Stimulated activated naive CD8-positive, alpha-beta T cell treated with anti-CD3 and anti-CD28 coated beads, Interleukin-15, amount 100 ng/mL, for 72 hours (primary cell): ENCODE data around the gene ZNF653.

Experiments
- ATAC-seq: fragments of 150-1000 bp; cut with Tn5 transposase; 2 replicates; pipeline ENCODE4 v1.10.0; 2021; ENCODE audit warnings: mild to moderate bottlenecking, moderate library complexity
- DNase-seq, 2 donors: peaks; one replicate each; pipeline ENCODE4 v3.0.0; 2021 to 2022
- H3K27ac Mint-ChIP-seq, 2 donors: one replicate each; pipeline ENCODE4 v1.8.0; 2022; ENCODE audit warnings: mild to moderate bottlenecking in 2 of 2, mixed read lengths in 2 of 2, moderate library complexity in 2 of 2
- H3K27me3 Mint-ChIP-seq: one replicate; pipeline ENCODE4 v1.8.0; 2022; ENCODE audit warnings: mixed read lengths
- H3K4me1 Mint-ChIP-seq: one replicate; pipeline ENCODE4 v1.8.0; 2022; ENCODE audit warnings: mild to moderate bottlenecking, mixed read lengths
- H3K4me3 Mint-ChIP-seq, 2 donors: one replicate each; pipeline ENCODE4 v1.8.0; 2022; ENCODE audit warnings: mild to moderate bottlenecking in 2 of 2, mixed read lengths in 2 of 2, moderate library complexity in 1 of 2
- H3K9me3 Mint-ChIP-seq, 2 donors: one replicate each; pipeline ENCODE4 v1.8.0; 2022; ENCODE audit warnings: mixed read lengths in 2 of 2

ZNF653 gene

GRCh38 chr19:11496391-11497163 is 9.1 kb downstream of the ZNF653 start:
- ATAC-seq = peak; percentile 83
- Mint-ChIP-seq H3K4me1 (peaks cover 7% of the 10 kb centered on the region), H3K9me3 (no peaks in the 10 kb centered on the region), H3K27ac (no peak overlapping the region), H3K27me3 (no peaks in the 10 kb centered on the region), H3K4me3 (no peak overlapping the region)
- peak; percentile 52 to 66 for DNase-seq

- Mint-ChIP-seq H3K27ac (no peak overlapping the region), H3K27me3 (no peaks in the 10 kb centered on the region), H3K9me3 (no peaks in the 10 kb centered on the region), H3K4me1 (peaks cover 7% of the 10 kb centered on the region), H3K4me3 (no peak overlapping the region)
- DNase-seq (no peak), ATAC-seq (no peak)
Measured at GRCh38 chr19:11495885-11496284, 9.8 kb downstream of the ZNF653 start.

- no peak overlapping the region for H3K4me3 Mint-ChIP-seq
- DNase-seq (no peak), ATAC-seq (no peak)
- no peaks in the 10 kb centered on the region for H3K27me3 Mint-ChIP-seq
- H3K9me3 Mint-ChIP-seq = no peaks in the 10 kb centered on the region
- peaks cover 7% of the 10 kb centered on the region for H3K4me1 Mint-ChIP-seq
- no peak overlapping the region for H3K27ac Mint-ChIP-seq
Measured at GRCh38 chr19:11495481-11495880, 10.2 kb downstream of the ZNF653 start.

GRCh38 chr19:11494634-11495285 is 10.9 kb downstream of the ZNF653 start:
- ATAC-seq (no peak), DNase-seq (no peak)
- H3K4me1 Mint-ChIP-seq = peaks cover under 1% of the 10 kb centered on the region
- no peaks in the 10 kb centered on the region for H3K27me3 Mint-ChIP-seq
- H3K4me3 Mint-ChIP-seq = no peak overlapping the region
- no peaks in the 10 kb centered on the region for H3K9me3 Mint-ChIP-seq
- H3K27ac Mint-ChIP-seq = peak overlapping the region in 1 of 2 donors; percentile 67

- Mint-ChIP-seq H3K4me1 (no peaks in the 10 kb centered on the region), H3K9me3 (no peaks in the 10 kb centered on the region), H3K4me3 (no peak overlapping the region), H3K27me3 (no peaks in the 10 kb centered on the region), H3K27ac (no peak overlapping the region)
- DNase-seq = no peak
- no peak for ATAC-seq
Measured at GRCh38 chr19:11489378-11489777, 16.3 kb downstream of the ZNF653 start.

- H3K27ac Mint-ChIP-seq = no peak overlapping the region
- peaks cover 12% of the 10 kb centered on the region for H3K27me3 Mint-ChIP-seq
- ATAC-seq (no peak), DNase-seq (no peak)
- H3K4me1 Mint-ChIP-seq = peaks cover 14% of the 10 kb centered on the region
- H3K9me3 Mint-ChIP-seq = no peaks in the 10 kb centered on the region
- no peak overlapping the region for H3K4me3 Mint-ChIP-seq
Measured at GRCh38 chr19:11486661-11487503, 18.8 kb downstream of the ZNF653 start.

GRCh38 chr19:11485245-11485837 is 20.3 kb downstream of the ZNF653 start:
- Mint-ChIP-seq H3K4me1 (peaks cover 24% of the 10 kb centered on the region), H3K27ac (no peak overlapping the region), H3K4me3 (no peak overlapping the region), H3K9me3 (no peaks in the 10 kb centered on the region), H3K27me3 (peaks cover 28% of the 10 kb centered on the region)
- no peak for DNase-seq
- ATAC-seq = no peak

GRCh38 chr19:11483366-11484111 is 22.1 kb downstream of the ZNF653 start:
- peaks cover 29% of the 10 kb centered on the region for H3K4me1 Mint-ChIP-seq
- H3K4me3 Mint-ChIP-seq = peak overlapping the region; percentile 77 to 89
- no peaks in the 10 kb centered on the region for H3K9me3 Mint-ChIP-seq
- H3K27me3 Mint-ChIP-seq = peaks cover 42% of the 10 kb centered on the region
- DNase-seq (no peak), ATAC-seq (no peak)
- no peak overlapping the region for H3K27ac Mint-ChIP-seq

GRCh38 chr19:11482384-11483050 is 23.1 kb downstream of the ZNF653 start:
- ATAC-seq = peak; percentile 80
- Mint-ChIP-seq H3K27me3 (peaks cover 51% of the 10 kb centered on the region), H3K9me3 (no peaks in the 10 kb centered on the region), H3K27ac (peak overlapping the region; percentile 93 to 94), H3K4me3 (peak overlapping the region; percentile 77 to 89), H3K4me1 (peaks cover 29% of the 10 kb centered on the region)
- peak; percentile 90 to 93 for DNase-seq

- Mint-ChIP-seq H3K4me3 (peak overlapping the region; percentile 77 to 89), H3K4me1 (peaks cover 29% of the 10 kb centered on the region), H3K27ac (peak overlapping the region; percentile 93 to 94), H3K9me3 (no peaks in the 10 kb centered on the region), H3K27me3 (peaks cover 54% of the 10 kb centered on the region)
- peak; percentile 89 to 93 for DNase-seq
- peak; percentile 90 for ATAC-seq
Measured at GRCh38 chr19:11481534-11482383, 23.9 kb downstream of the ZNF653 start.

- Mint-ChIP-seq H3K9me3 (no peaks in the 10 kb centered on the region), H3K27me3 (peaks cover 59% of the 10 kb centered on the region), H3K4me1 (peaks cover 29% of the 10 kb centered on the region), H3K27ac (peak within 1 kb of the TSS in 1 of 2 donors; percentile 19), H3K4me3 (peak within 1 kb of the TSS; percentile 77 to 89)
- DNase-seq (no peak), ATAC-seq (no peak)
Measured at GRCh38 chr19:11480715-11481533, 24.7 kb downstream of the ZNF653 start, which contains the start of gene ELAVL3. Gene ELAVL3, minus strand, starts transcription at chr19:11481046. Its CDS starts 438 bp downstream, at chr19:11480608.

GRCh38 chr19:11479898-11480714 is 25.5 kb downstream of the ZNF653 start:
- no peak for ATAC-seq
- no peak overlapping the region for H3K4me3 Mint-ChIP-seq
- peaks cover 62% of the 10 kb centered on the region for H3K27me3 Mint-ChIP-seq
- peaks cover 29% of the 10 kb centered on the region for H3K4me1 Mint-ChIP-seq
- no peak overlapping the region for H3K27ac Mint-ChIP-seq
- H3K9me3 Mint-ChIP-seq = no peaks in the 10 kb centered on the region
- DNase-seq = no peak
